Karpas-422 (cell line): Measurements from ENCODE around the gene USP10. TPM values are rescaled to one million over a fixed set of nuclear protein-coding genes. Genes with fewer than 3 reads are reported as not detected.

Experiments
- DNase-seq: peaks from one replicate; pipeline ENCODE4 v3.0.0-alpha.2; 2015
- H2AFZ ChIP-seq: fragments of 200-600 bp; sonication (generic); 2 replicates; pipeline ENCODE4 v1.6.1; 2014; ENCODE audit warnings: antibody characterized with exemption, low read length, mixed read lengths
- H3K27ac ChIP-seq: fragments of 200-600 bp; sonication (generic); 2 replicates; pipeline ENCODE4 v1.5.1; 2014; ENCODE audit warnings: mild to moderate bottlenecking, low read length, moderate library complexity
- H3K27me3 ChIP-seq: fragments of 200-600 bp; sonication (generic); 2 replicates; pipeline ENCODE4 v1.6.1; 2014; ENCODE audit warnings: low read length, mixed read lengths
- H3K36me3 ChIP-seq: fragments of 200-600 bp; sonication (generic); 2 replicates; pipeline ENCODE4 v1.6.1; 2014; ENCODE audit warnings: low read length, mixed read lengths; ENCODE audit not compliant: insufficient read depth
- H3K4me1 ChIP-seq: fragments of 200-600 bp; sonication (generic); 2 replicates; pipeline ENCODE4 v1.6.1; 2014; ENCODE audit warnings: mild to moderate bottlenecking, low read length, mixed read lengths
- H3K4me2 ChIP-seq: fragments of 200-600 bp; sonication (generic); 2 replicates; pipeline ENCODE4 v1.6.1; 2014; ENCODE audit warnings: low read length, low read depth, mild to moderate bottlenecking; ENCODE audit not compliant: poor library complexity, severe bottlenecking
- H3K4me3 ChIP-seq: fragments of 200-600 bp; sonication (generic); 2 replicates; pipeline ENCODE4 v1.5.1; 2014; ENCODE audit warnings: mild to moderate bottlenecking, antibody characterized with exemption, low read length, mixed read lengths
- H3K79me2 ChIP-seq: fragments of 200-600 bp; sonication (generic); 2 replicates; pipeline ENCODE4 v1.6.1; 2014; ENCODE audit warnings: mild to moderate bottlenecking, low read length, mixed read lengths
- H3K9ac ChIP-seq: fragments of 200-600 bp; sonication (generic); 2 replicates; pipeline ENCODE4 v1.6.0; 2014; ENCODE audit warnings: low read length
- H3K9me2 ChIP-seq: fragments of 200-600 bp; sonication (generic), shearing (Covaris generic); replicated peaks from 2 replicates; pipeline ENCODE4 v1.6.0; 2014; ENCODE audit warnings: mild to moderate bottlenecking, low read length, moderate library complexity; ENCODE audit not compliant: insufficient read depth
- H3K9me3 ChIP-seq: fragments of 300-700, 200-600 bp; sonication (generic); 2 replicates; pipeline ENCODE4 v1.6.1; 2014; ENCODE audit warnings: low read length, mixed read lengths
- H4K20me1 ChIP-seq: fragments of 200-600 bp; sonication (generic); 2 replicates; pipeline ENCODE4 v1.6.1; 2014; ENCODE audit warnings: mild to moderate bottlenecking, antibody characterized with exemption, low read length, low read depth; ENCODE audit not compliant: insufficient read depth
- total RNA-seq: library from RNA; depleted of rRNA; stranded (reverse); fragments of >200 nt; shearing (Covaris generic); gene quantifications from 2 replicates; pipeline ENCODE4 v1.2.3, GENCODE V29; 2014; ENCODE audit warnings: low replicate concordance

Gene USP10
- total RNA-seq, 1 experiment from 2014 or later, result 79.9 TPM

- no peak for DNase-seq
- Histone ChIP-seq H3K9ac (no peak overlapping the region), H3K27ac (no peak overlapping the region), H3K79me2 (no peaks in the 10 kb centered on the region), H3K36me3 (peaks cover 3% of the 10 kb centered on the region; the same call in 1 of the 2 replicates), H3K4me2 (no peak overlapping the region), H3K9me3 (no peaks in the 10 kb centered on the region), H4K20me1 (no peaks in the 10 kb centered on the region), H3K4me1 (no peaks in the 10 kb centered on the region), H3K4me3 (no peak overlapping the region), H3K9me2 (no peaks in the 10 kb centered on the region), H3K27me3 (no peaks in the 10 kb centered on the region), H2AFZ (no peak overlapping the region)
These were observed 89.6 kb downstream of the USP10 start for GRCh38 chr16:84789431-84789830.

GRCh38 chr16:84790301-84790700 lies 90.5 kb downstream of the USP10 start:
- H4K20me1 ChIP-seq, result no peaks in the 10 kb centered on the region
- no peak overlapping the region for H3K27ac ChIP-seq
- H3K9me3 ChIP-seq, result no peaks in the 10 kb centered on the region
- H3K27me3 ChIP-seq, result no peaks in the 10 kb centered on the region
- H3K4me3 ChIP-seq, result no peak overlapping the region
- no peak for DNase-seq
- no peak overlapping the region for H2AFZ ChIP-seq
- no peaks in the 10 kb centered on the region for H3K9me2 ChIP-seq
- no peak overlapping the region for H3K9ac ChIP-seq
- no peak overlapping the region for H3K4me2 ChIP-seq
- H3K79me2 ChIP-seq, result no peaks in the 10 kb centered on the region
- 0 out of 2 replicates have a peak, but pooled peaks cover 3% of the 10 kb centered on the region for H3K36me3 ChIP-seq
- no peaks in the 10 kb centered on the region for H3K4me1 ChIP-seq

GRCh38 chr16:84791088-84791487 lies 91.3 kb downstream of the USP10 start:
- Histone ChIP-seq H3K27ac (no peak overlapping the region), H3K4me2 (no peak overlapping the region), H3K4me1 (no peaks in the 10 kb centered on the region), H4K20me1 (no peaks in the 10 kb centered on the region), H3K9me2 (no peaks in the 10 kb centered on the region), H3K79me2 (no peaks in the 10 kb centered on the region), H3K4me3 (no peak overlapping the region), H3K9ac (no peak overlapping the region), H3K36me3 (0 out of 2 replicates have a peak, but pooled peaks cover 1% of the 10 kb centered on the region), H2AFZ (no peak overlapping the region), H3K27me3 (no peaks in the 10 kb centered on the region), H3K9me3 (no peaks in the 10 kb centered on the region)
- no peak for DNase-seq

GRCh38 chr16:84791501-84791900 lies 91.7 kb downstream of the USP10 start:
- Histone ChIP-seq H3K79me2 (no peaks in the 10 kb centered on the region), H4K20me1 (no peaks in the 10 kb centered on the region), H3K9ac (no peak overlapping the region), H3K27ac (no peak overlapping the region), H3K4me3 (no peak overlapping the region), H3K9me2 (no peaks in the 10 kb centered on the region), H2AFZ (no peak overlapping the region), H3K4me1 (no peaks in the 10 kb centered on the region), H3K27me3 (no peaks in the 10 kb centered on the region), H3K36me3 (no peaks in the 10 kb centered on the region), H3K9me3 (no peaks in the 10 kb centered on the region), H3K4me2 (no peak overlapping the region)
- DNase-seq, result no peak

GRCh38 chr16:84794186-84794585 lies 94.4 kb downstream of the USP10 start:
- Histone ChIP-seq H3K9ac (no peak overlapping the region), H3K4me1 (no peaks in the 10 kb centered on the region), H3K4me2 (no peak overlapping the region), H3K4me3 (no peak overlapping the region), H3K36me3 (no peaks in the 10 kb centered on the region), H3K79me2 (no peaks in the 10 kb centered on the region), H3K9me2 (no peaks in the 10 kb centered on the region), H3K27me3 (no peaks in the 10 kb centered on the region), H2AFZ (no peak overlapping the region), H4K20me1 (no peaks in the 10 kb centered on the region), H3K9me3 (no peaks in the 10 kb centered on the region), H3K27ac (no peak overlapping the region)
- DNase-seq, result no peak

GRCh38 chr16:84794626-84795025 lies 94.8 kb downstream of the USP10 start:
- Histone ChIP-seq H3K36me3 (no peaks in the 10 kb centered on the region), H4K20me1 (no peaks in the 10 kb centered on the region), H3K9me3 (no peaks in the 10 kb centered on the region), H3K27ac (no peak overlapping the region), H3K9me2 (no peaks in the 10 kb centered on the region), H3K27me3 (no peaks in the 10 kb centered on the region), H2AFZ (no peak overlapping the region), H3K4me1 (no peaks in the 10 kb centered on the region), H3K4me3 (no peak overlapping the region), H3K9ac (no peak overlapping the region), H3K79me2 (no peaks in the 10 kb centered on the region), H3K4me2 (no peak overlapping the region)
- DNase-seq, result no peak

GRCh38 chr16:84795329-84796053 lies 95.7 kb downstream of the USP10 start:
- no peak for DNase-seq
- Histone ChIP-seq H3K4me2 (no peak overlapping the region), H2AFZ (no peak overlapping the region), H3K79me2 (no peaks in the 10 kb centered on the region), H3K9ac (no peak overlapping the region), H3K4me1 (no peaks in the 10 kb centered on the region), H3K27ac (no peak overlapping the region), H3K4me3 (no peak overlapping the region), H3K27me3 (no peaks in the 10 kb centered on the region), H3K9me3 (no peaks in the 10 kb centered on the region), H3K9me2 (no peaks in the 10 kb centered on the region), H3K36me3 (no peaks in the 10 kb centered on the region), H4K20me1 (no peaks in the 10 kb centered on the region)

- Histone ChIP-seq H4K20me1 (no peaks in the 10 kb centered on the region), H2AFZ (no peak overlapping the region), H3K79me2 (no peaks in the 10 kb centered on the region), H3K36me3 (no peaks in the 10 kb centered on the region), H3K27me3 (no peaks in the 10 kb centered on the region), H3K4me3 (no peak overlapping the region), H3K4me1 (no peaks in the 10 kb centered on the region), H3K9me2 (no peaks in the 10 kb centered on the region), H3K27ac (no peak overlapping the region), H3K4me2 (no peak overlapping the region), H3K9ac (no peak overlapping the region), H3K9me3 (no peaks in the 10 kb centered on the region)
- DNase-seq, result peak; percentile 50
These were observed 100.6 kb downstream of the USP10 start for GRCh38 chr16:84800158-84800978.
